ENCODE results near the gene MRPL46. TPM values are rescaled to one million over a fixed set of nuclear protein-coding genes. Genes with fewer than 3 reads are reported as not detected.

MRPL46 gene
- total and polyA plus RNA-seq, 2 of the 4 experiments (the other 2 are of a cell fraction): 14.2 to 24.2 TPM

- no peak for DNase-seq
- Histone ChIP-seq H2AK9ac (replicated peaks; ENCODE audit: low read depth, low read length, poor library complexity) (no peak overlapping the region), H4K8ac (ENCODE audit: low read depth in 2 of 2, low read length in 2 of 2) (no peak overlapping the region), H3K56ac (ENCODE audit: extremely low read depth, insufficient read depth, low read length) (no peak overlapping the region), H4K5ac (ENCODE audit: low read depth, low read length) (no peak overlapping the region), H3K4me3 (ENCODE audit: insufficient read depth, low read depth, low read length) (no peak overlapping the region), H4K91ac (ENCODE audit: insufficient read depth, low read depth, low read length) (no peak overlapping the region), H2BK15ac (ENCODE audit: low read depth, low read length) (no peak overlapping the region), H3K4me1 (ENCODE audit: control insufficient read depth, insufficient read depth, low read length) (no peaks in the 10 kb centered on the region), H2AFZ (replicated peaks; ENCODE audit: low read length, poor library complexity) (no peak overlapping the region), H3K27ac (ENCODE audit: insufficient read depth, low read length) (no peak overlapping the region), H3K27me3 (ENCODE audit: control insufficient read depth, insufficient read depth, low read length) (no peaks in the 10 kb centered on the region; the same call in 1 of the 2 replicates), H3K14ac (replicated peaks; ENCODE audit: low read depth, low read length) (no peak overlapping the region; the same call in 1 of the 2 replicates), H3K23ac (ENCODE audit: low read depth, low read length) (no peak overlapping the region), H3K36me3 (ENCODE audit: control insufficient read depth, insufficient read depth, low read length) (no peaks in the 10 kb centered on the region), H3K9me3 (ENCODE audit: control insufficient read depth, insufficient read depth, low read length) (no peaks in the 10 kb centered on the region), H3K4ac (ENCODE audit: low read depth, low read length) (no peak overlapping the region), H3K79me1 (ENCODE audit: low read depth in 1 of 2, low read length in 2 of 2) (no peaks in the 10 kb centered on the region), H2BK5ac (ENCODE audit: low read depth, low read length, poor library complexity, severe bottlenecking) (no peak overlapping the region), H3K4me2 (ENCODE audit: low read depth, low read length) (no peak overlapping the region), H2BK20ac (ENCODE audit: low read depth, low read length) (no peak overlapping the region), H4K20me1 (ENCODE audit: insufficient read depth, low read length) (no peaks in the 10 kb centered on the region), H3K18ac (ENCODE audit: low read depth, low read length) (no peak overlapping the region), H2AK5ac (ENCODE audit: low read depth, low read length) (no peak overlapping the region), H3K9ac (ENCODE audit: low read depth, low read length) (no peak overlapping the region), H2BK120ac (ENCODE audit: low read depth, low read length) (no peak overlapping the region), H3K9me1 (ENCODE audit: insufficient read depth, low read length) (peaks cover 3% of the 10 kb centered on the region; the same call in 1 of the 2 replicates)
- no CpG with 5 or more reads among the region's 2 CpGs for WGBS, 2 experiments (ENCODE audit: extremely low coverage in 2 of 2, insufficient read length in 1 of 2)
- ATAC-seq (ENCODE audit: low read depth): no peak
- in situ Hi-C loops (cut with MboI; ENCODE audit: low sequenced_read_pairs) (loop anchor here (25.0 kb wide), 2 partner anchors 350 to 525 kb away; no protein-coding TSS in a partner anchor), intact Hi-C loops (cut with micrococcal nuclease) (no loop called here), dilution Hi-C loops (cut with HindIII; ENCODE audit: low sequenced_read_pairs, unreplicated experiment) (no loop called here)
- BruUV-seq (replicated peaks): no TSS peak
- ChIA-PET POLR2A (ENCODE audit: unreplicated experiment) (no interaction called here), CTCF (no interaction called here)
- no peak for TF ChIP-seq RCOR1 (IDR thresholded peaks at IDR 0.05; ENCODE audit: insufficient replicate concordance, low read length)
- TF ChIP-seq POLR2A (IDR thresholded peaks at IDR 0.05; ENCODE audit: low read depth, low read length): no peak
- TF ChIP-seq FOS (IDR thresholded peaks at IDR 0.05; ENCODE audit: low read depth, low read length): no peak
- TF ChIP-seq CTCF (conservative IDR thresholded peaks at IDR 0.05; ENCODE audit: low read depth, low read length): no peak
- no peak for TF ChIP-seq ELK1 (IDR thresholded peaks at IDR 0.05; ENCODE audit: borderline replicate concordance, low read depth, low read length)
- TF ChIP-seq MAZ (IDR thresholded peaks at IDR 0.05; ENCODE audit: borderline replicate concordance, low read depth, low read length): no peak
- TF ChIP-seq MAFK (IDR thresholded peaks at IDR 0.05; ENCODE audit: low read depth, low read length): no peak
- no peak for TF ChIP-seq CHD1 (IDR thresholded peaks at IDR 0.05; ENCODE audit: low read depth, low read length)
- TF ChIP-seq SMC3 (IDR thresholded peaks at IDR 0.05; ENCODE audit: low read depth, low read length): no peak
- no peak for TF ChIP-seq CEBPB (IDR thresholded peaks at IDR 0.05; ENCODE audit: low read depth, low read length)
- no peak for TF ChIP-seq NFE2L2 (IDR thresholded peaks at IDR 0.05; ENCODE audit: low read depth, low read length)
- no peak for TF ChIP-seq USF2 (IDR thresholded peaks at IDR 0.05; ENCODE audit: low read depth, low read length)
- TF ChIP-seq BHLHE40 (IDR thresholded peaks at IDR 0.05; ENCODE audit: low read depth, low read length): no peak
- no peak for TF ChIP-seq RAD21 (IDR thresholded peaks at IDR 0.05; ENCODE audit: low read length)
- no peak for TF ChIP-seq MXI1 (IDR thresholded peaks at IDR 0.05; ENCODE audit: borderline replicate concordance, low read depth, low read length)
- TF ChIP-seq RFX5 (IDR thresholded peaks at IDR 0.05; ENCODE audit: low read depth, low read length): no peak
Observed at GRCh38 chr15:88487178-88487795, 20.1 kb upstream of the MRPL46 start.
